Activated B cell treated with CpG ODN at 0.5 μM for 24 hours (primary cell): ENCODE data around the gene CRACDL. TPM values are rescaled to one million over a fixed set of nuclear protein-coding genes. Genes with fewer than 3 reads are reported as not detected.
A peak's percentile ranks its signal among the peaks of the same experiment; 100 is the strongest.

Experiments used
- ATAC-seq: fragments of 200-7000 bp; cut with Tn5 transposase; one replicate; pipeline ENCODE4 v1.10.0; 2021; ENCODE audit warnings: low read depth, mild to moderate bottlenecking, moderate library complexity
- CTCF ChIA-PET: fragments of 350-600 bp; sonication (Branson Sonifier 250); formaldehyde crosslinking; loops from one replicate; lab custom pipeline; 2021; ENCODE audit warnings: antibody characterized with exemption; lab: Charles Lee
- POLR2A ChIA-PET: fragments of 350-600 bp; sonication (Branson Sonifier 250); formaldehyde crosslinking; loops from one replicate; lab custom pipeline; 2021; ENCODE audit warnings: antibody characterized with exemption; lab: Charles Lee
- DNase-seq: peaks from one replicate; pipeline ENCODE4 v3.0.0; 2022
- H3K27ac Mint-ChIP-seq: one replicate; pipeline ENCODE4 v1.8.0; 2020; ENCODE audit warnings: mixed read lengths
- H3K27me3 Mint-ChIP-seq: one replicate; pipeline ENCODE4 v1.8.0; 2021; ENCODE audit warnings: mixed read lengths
- H3K36me3 Mint-ChIP-seq: one replicate; pipeline ENCODE4 v1.8.0; 2021; ENCODE audit warnings: low read depth, mixed read lengths
- H3K4me1 Mint-ChIP-seq: one replicate; pipeline ENCODE4 v1.8.0; 2021; ENCODE audit warnings: mixed read lengths
- H3K4me3 Mint-ChIP-seq: one replicate; pipeline ENCODE4 v1.8.0; 2020; ENCODE audit warnings: mild to moderate bottlenecking, mixed read lengths
- H3K9me3 Mint-ChIP-seq: one replicate; pipeline ENCODE4 v1.8.0; 2020; ENCODE audit warnings: mixed read lengths
- intact Hi-C: fragments of 100-400 bp; cut with micrococcal nuclease; formaldehyde crosslinking; loops from one replicate; pipeline ENCODE4 v1.15.1; 2024
- total RNA-seq: library from RNA; stranded (reverse); gene quantifications from 2 replicates; pipeline ENCODE4 v1.2.3, GENCODE V29; 2022
- TF ChIP-seq, protein P1 (sequence below): fragments of 200-600 bp; IDR thresholded peaks from one replicate; pipeline ENCODE4 v1.8.0; 2022; ENCODE audit warnings: antibody characterized with exemption, mild to moderate bottlenecking

CRACDL gene
- total RNA-seq, 1 donor from 2014 or later: not detected

DNA sequence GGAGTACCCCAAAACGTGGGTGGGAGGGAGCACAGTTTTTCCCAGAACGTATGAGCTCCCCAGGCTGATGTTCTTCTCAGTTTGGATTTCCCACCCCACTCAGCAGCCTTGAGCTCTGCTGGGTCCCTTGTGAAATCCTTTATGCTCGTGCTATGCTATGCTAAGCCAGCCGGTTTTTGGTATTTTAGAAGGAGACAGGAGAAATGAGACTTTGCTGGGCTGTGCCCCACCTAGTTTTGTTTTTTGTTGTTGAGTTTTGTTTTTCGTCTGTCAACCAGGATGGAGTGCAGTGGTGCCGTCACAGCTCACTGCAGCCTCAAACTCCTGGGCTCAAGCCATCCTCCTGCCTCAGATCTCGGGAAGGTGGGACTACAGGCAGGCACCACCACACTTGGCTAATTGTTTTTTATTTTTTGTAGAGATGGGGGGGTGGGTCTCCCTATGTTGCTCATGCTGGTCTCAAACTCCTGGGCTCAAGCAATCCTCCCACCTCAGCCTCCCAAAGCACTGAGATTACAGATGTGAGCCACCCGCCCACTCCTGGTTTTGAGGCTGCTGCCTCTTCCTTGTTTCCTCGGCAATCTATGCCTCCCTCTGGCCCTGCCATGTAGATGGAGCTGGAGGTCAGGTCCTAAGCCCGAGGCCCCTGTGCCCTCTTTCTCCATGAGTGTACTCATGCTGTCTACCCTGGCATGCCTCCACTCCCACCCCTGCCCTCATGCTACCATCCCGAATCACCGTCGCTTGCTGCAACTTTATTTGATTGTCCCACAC, 187.5 kb downstream of the CRACDL start:
- CTCF ChIA-PET: no interaction called here
- intact Hi-C loops: no loop called here
- H3K4me1 Mint-ChIP-seq: peaks cover 22% of the 10 kb centered on the region

DNA sequence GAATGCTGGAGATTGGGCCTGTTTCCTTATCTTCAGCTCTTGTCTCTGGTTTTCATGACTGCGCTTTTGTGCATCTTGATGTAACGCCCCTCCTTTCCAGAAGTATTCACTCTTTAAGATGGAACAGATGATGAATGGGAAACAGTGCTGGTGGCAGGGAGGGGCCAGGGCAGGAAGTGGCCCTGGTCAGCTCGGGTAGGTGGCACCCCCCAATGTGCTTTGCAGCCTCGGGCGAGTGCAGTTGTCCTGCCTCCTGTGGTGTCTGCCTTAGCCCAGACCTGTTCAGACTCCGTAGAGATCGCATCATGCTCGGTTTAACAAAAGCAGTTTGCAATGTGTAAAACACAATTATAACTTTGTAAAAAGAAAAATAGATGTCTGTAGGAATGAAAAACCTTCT, 188.1 kb downstream of the CRACDL start:
- no peaks in the 10 kb centered on the region for H3K36me3 Mint-ChIP-seq
- CTCF ChIA-PET: no interaction called here

More for the DNA sequence above, 187.5 kb downstream of the CRACDL start:
- H3K9me3 Mint-ChIP-seq: no peaks in the 10 kb centered on the region
- H3K4me3 Mint-ChIP-seq: peak overlapping the region; percentile 49
- no peak for ATAC-seq
- POLR2A ChIA-PET: interaction anchor here (1.2 kb wide), 1 partner anchor 36 kb away, joined by 3 read pairs; no protein-coding TSS in a partner anchor
- H3K27ac Mint-ChIP-seq: peak overlapping the region; percentile 46
- H3K27me3 Mint-ChIP-seq: no peaks in the 10 kb centered on the region
- DNase-seq: no peak
- no peaks in the 10 kb centered on the region for H3K36me3 Mint-ChIP-seq
- TF ChIP-seq, protein P1, sequence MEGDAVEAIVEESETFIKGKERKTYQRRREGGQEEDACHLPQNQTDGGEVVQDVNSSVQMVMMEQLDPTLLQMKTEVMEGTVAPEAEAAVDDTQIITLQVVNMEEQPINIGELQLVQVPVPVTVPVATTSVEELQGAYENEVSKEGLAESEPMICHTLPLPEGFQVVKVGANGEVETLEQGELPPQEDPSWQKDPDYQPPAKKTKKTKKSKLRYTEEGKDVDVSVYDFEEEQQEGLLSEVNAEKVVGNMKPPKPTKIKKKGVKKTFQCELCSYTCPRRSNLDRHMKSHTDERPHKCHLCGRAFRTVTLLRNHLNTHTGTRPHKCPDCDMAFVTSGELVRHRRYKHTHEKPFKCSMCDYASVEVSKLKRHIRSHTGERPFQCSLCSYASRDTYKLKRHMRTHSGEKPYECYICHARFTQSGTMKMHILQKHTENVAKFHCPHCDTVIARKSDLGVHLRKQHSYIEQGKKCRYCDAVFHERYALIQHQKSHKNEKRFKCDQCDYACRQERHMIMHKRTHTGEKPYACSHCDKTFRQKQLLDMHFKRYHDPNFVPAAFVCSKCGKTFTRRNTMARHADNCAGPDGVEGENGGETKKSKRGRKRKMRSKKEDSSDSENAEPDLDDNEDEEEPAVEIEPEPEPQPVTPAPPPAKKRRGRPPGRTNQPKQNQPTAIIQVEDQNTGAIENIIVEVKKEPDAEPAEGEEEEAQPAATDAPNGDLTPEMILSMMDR: no peak

DNA sequence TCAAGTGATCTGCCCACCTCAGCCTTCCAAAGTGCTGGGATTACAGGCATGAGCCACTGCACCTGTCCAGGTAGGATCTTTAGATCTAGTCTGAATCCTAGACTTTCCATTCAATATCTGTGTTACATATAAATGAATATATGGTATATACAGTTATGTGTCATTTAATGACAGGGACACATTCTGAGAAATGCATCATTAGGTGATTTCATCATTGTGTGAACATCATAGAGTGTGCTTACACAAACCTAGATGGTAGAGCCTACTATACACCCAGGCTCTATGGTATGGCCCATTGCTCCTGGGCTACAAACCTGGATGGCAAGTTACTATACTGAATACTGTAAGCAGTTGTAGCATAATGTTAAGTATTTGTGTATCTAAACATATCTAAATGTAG, 189.6 kb downstream of the CRACDL start:
- CTCF ChIA-PET: no interaction called here
- peaks cover 22% of the 10 kb centered on the region for H3K4me1 Mint-ChIP-seq
- intact Hi-C loops: no loop called here
- H3K4me3 Mint-ChIP-seq: no peak overlapping the region
- H3K27ac Mint-ChIP-seq: no peak overlapping the region
- TF ChIP-seq, protein P1: no peak
- no peaks in the 10 kb centered on the region for H3K27me3 Mint-ChIP-seq
- no peak for ATAC-seq
- no peaks in the 10 kb centered on the region for H3K9me3 Mint-ChIP-seq
- POLR2A ChIA-PET: no interaction called here
- no peaks in the 10 kb centered on the region for H3K36me3 Mint-ChIP-seq
- no peak for DNase-seq

More for the DNA sequence above, 188.1 kb downstream of the CRACDL start:
- intact Hi-C loops: no loop called here
- Mint-ChIP-seq H3K4me3 (no peak overlapping the region), H3K9me3 (no peaks in the 10 kb centered on the region), H3K27me3 (no peaks in the 10 kb centered on the region), H3K4me1 (peaks cover 22% of the 10 kb centered on the region), H3K27ac (peak overlapping the region; percentile 20)
- POLR2A ChIA-PET: interaction anchor here (1.2 kb wide), 1 partner anchor 36 kb away, joined by 3 read pairs; no protein-coding TSS in a partner anchor
- TF ChIP-seq, protein P1: no peak
- DNase-seq (no peak), ATAC-seq (no peak)

DNA sequence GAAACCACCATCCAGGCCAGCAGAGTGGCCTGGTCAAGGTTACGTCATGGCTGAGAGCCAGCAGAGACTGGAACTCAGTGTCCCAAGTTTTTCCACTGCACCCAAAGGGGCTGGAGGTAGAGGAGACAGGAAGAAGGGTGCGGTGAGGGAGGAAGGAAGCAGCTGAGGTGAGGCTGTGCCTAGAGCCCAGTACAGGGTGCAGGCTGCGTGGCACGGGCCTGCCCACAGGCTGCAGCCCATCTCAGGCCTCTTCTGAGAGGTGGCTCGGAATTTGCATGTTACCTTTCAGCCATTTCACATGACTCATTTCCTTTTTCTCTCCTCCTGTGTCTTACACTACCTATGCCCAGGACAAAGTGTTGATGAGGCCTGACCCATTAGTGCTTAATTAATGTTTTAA, 191.4 kb downstream of the CRACDL start:
- CTCF ChIA-PET: no interaction called here
- Mint-ChIP-seq H3K4me1 (peaks cover 22% of the 10 kb centered on the region), H3K27ac (no peak overlapping the region), H3K27me3 (no peaks in the 10 kb centered on the region), H3K4me3 (no peak overlapping the region), H3K36me3 (no peaks in the 10 kb centered on the region), H3K9me3 (no peaks in the 10 kb centered on the region)
- DNase-seq (no peak), ATAC-seq (no peak)
- POLR2A ChIA-PET: no interaction called here
- intact Hi-C loops: no loop called here
- TF ChIP-seq, protein P1: no peak

Other genes with a start within 250 kb of the CRACDL start
- 12.6 and 15.7 TPM in 2 replicates for gene MGAT4A, start 205.1 kb downstream of the CRACDL start, total RNA-seq
- 0.69 and 1.2 TPM in 2 replicates for gene C2orf15, start 205.5 kb upstream of the CRACDL start, total RNA-seq
- gene TSGA10, start 218.7 kb upstream of the CRACDL start, total RNA-seq: 18.5 and 20.4 TPM in 2 replicates
- 15.1 and 18.1 TPM in 2 replicates for gene LIPT1, start 218.7 kb upstream of the CRACDL start, total RNA-seq
- 54.1 and 59.8 TPM in 2 replicates for gene MITD1, start 244.8 kb upstream of the CRACDL start, total RNA-seq
- 18.6 and 21.4 TPM in 2 replicates for gene MRPL30, start 245.0 kb upstream of the CRACDL start, total RNA-seq